NCI-H1417 treated with DMSO at 0.1 percent for 48 hours (cell line): Measurements from ENCODE around the gene SLC16A5.
"Not testable (repeated sequence)": the region's sequence is repeated elsewhere in the genome, so short reads cannot be mapped to it uniquely, and the experiment has no call there.

Experiments used
- DNase-seq: peaks from one replicate; lab custom pipeline; 2025; lab: John Stamatoyannopoulos, UW

Gene SLC16A5, protein sequence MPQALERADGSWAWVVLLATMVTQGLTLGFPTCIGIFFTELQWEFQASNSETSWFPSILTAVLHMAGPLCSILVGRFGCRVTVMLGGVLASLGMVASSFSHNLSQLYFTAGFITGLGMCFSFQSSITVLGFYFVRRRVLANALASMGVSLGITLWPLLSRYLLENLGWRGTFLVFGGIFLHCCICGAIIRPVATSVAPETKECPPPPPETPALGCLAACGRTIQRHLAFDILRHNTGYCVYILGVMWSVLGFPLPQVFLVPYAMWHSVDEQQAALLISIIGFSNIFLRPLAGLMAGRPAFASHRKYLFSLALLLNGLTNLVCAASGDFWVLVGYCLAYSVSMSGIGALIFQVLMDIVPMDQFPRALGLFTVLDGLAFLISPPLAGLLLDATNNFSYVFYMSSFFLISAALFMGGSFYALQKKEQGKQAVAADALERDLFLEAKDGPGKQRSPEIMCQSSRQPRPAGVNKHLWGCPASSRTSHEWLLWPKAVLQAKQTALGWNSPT

DNA sequence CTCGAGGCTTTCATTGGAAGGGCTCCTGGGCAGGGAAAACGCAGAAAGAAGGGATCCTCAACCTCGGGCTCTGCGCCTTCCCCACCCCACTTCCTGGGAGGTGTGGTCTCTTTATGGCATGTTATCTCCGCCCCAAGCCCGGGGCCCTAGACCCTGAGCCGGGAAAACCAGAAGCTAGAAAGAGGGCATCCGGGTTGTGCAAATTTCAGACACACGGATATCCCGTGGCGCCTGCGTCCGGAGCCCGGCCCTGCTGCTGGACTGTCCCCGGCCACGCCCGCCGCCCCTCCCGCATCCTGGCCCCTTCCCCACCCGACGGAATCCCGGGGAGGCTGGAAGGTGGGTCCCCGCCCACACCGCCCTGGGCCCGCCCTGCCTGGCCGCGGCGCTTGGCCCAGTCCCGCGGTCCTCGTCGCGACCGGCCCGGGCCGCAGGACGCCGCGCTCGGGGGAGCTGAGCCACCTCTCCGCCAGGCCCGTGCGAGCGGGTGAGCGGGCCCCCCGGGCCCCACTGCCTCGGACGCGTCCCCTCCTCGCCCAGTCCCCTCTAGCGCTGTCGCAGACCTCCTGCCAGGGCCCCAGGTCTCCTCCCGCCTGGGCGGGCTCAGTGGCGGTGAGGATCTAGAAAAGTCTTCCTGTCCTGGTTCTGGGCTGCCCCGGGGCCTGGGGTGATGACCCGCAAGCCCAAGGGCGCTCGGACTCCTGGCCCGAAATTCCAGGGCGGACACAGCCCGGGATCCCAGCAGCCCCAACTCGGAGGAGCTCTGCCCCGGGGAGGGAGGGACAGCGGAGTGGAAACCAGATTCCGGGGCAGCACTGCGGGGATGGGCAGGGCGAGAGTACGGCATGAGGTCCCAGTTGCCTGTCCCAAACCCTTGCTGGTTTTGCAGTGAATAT lies at the start of gene SLC16A5:
SLC16A5 (plus strand) TSS at position 397 of the 896 bp plus-strand sequence. CDS start 5,683 bp downstream, outside the sequence.
- no peak for DNase-seq

DNA sequence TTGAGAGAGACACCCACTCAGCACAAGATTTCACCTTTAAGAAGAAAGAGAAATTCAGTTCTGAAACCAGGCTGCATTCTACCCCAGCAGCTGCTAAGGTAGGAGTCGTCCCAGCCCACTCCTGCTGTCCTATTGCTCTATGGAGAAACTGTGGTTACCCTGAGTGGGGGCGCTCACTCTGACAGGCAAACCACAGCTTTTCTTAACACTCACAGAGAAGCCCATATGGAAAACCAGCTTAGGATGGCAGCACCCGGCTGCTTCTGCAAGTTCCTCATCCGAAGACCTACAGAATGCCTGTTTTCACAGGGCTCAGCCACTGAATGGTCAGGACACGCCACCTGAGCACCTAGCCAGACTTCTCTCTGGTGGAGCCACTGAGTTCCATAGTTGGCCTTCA lies 48.5 kb upstream of the SLC16A5 start:
- no peak for DNase-seq

DNA sequence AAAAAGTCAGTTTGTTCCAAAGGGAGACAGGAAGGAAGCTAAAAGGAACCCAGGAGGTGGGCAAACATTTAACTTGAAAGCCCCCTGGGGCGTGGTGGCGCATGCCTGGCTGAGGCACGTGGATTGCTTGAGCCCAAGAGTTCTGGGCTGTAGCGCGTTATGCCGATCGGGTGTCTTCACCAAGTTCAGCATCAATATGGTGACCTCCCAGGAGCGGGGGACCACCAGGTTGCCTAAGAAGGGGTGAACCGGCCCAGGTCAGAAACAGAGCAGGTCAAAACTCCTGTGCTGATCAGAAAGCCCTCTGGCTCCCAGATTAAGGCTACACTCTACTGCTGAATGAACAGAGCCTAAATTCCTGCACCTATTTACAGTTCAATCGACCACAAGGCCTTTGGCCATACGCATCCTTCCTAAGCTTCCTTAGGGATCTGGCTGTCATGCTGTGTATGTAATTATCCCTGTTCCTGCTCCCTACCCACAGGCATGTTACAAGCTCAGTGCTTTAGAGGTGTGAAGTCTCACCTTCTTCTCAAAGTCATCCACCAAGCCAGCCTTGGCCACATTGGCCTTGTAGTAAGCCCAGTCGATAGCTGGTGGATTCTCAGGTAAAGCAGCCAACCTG lies 46.0 kb upstream of the SLC16A5 start:
- no peak for DNase-seq

DNA sequence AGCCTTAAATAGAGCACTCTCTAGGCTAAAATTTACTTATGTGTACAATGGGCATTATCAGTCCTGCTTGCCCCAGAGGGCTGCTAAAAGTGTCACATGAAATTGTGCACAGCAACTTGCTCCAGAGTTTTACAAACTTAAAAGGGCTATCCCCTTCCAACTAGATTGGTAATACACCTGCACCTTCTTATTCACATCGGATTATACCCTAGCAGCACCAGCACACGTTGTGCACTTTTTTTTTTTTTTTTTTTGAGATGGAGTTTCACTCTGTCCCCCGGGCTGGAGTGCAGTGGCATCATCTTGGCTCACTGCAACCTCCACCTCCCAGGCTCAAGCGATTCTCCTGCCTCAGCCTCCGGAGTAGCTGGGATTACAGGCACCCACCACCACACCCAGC lies 44.0 kb upstream of the SLC16A5 start:
- DNase-seq: not testable (repeated sequence)

DNA sequence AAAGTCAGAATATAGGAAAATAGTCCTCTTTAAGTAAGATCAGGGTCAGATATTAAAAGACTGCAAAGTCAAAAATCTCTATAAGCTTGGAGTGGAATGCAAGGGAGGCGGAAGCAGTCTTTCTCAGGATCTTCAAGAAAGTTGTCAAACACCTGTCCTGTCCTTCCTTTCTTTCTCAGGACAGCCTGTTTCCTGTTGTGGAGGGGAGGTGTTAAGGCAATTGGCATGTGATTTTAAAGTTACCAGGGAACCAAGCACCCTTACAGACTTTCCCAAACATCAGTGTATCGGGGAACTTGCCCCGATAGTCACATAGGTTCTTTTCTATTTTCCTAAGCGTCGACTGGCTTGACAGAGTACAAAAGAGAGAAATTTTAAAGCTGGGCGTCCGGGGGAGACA lies 43.0 kb upstream of the SLC16A5 start:
- no peak for DNase-seq

DNA sequence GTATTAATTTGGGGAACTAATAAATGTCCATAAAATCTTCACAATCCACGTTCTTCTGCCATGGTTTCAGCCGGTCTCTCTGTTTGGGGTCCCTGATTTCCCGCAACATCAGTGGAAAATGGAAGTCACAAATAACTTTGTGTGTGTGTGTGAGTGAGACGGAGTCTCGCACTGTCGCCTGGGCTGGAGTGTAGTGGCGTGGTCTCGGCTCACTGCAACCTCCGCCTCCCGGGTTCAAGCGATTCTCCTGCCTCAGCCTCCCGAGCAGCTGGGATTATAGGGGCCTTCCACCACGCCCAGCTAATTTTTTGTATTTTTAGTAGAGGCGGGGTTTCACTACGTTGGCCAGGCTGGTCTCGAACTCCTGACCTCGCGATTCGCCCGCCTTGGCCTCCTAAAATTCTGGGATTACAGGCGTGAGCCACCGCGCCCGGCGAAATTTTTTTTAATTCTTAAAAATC lies 41.8 kb upstream of the SLC16A5 start:
- DNase-seq: not testable (repeated sequence)

DNA sequence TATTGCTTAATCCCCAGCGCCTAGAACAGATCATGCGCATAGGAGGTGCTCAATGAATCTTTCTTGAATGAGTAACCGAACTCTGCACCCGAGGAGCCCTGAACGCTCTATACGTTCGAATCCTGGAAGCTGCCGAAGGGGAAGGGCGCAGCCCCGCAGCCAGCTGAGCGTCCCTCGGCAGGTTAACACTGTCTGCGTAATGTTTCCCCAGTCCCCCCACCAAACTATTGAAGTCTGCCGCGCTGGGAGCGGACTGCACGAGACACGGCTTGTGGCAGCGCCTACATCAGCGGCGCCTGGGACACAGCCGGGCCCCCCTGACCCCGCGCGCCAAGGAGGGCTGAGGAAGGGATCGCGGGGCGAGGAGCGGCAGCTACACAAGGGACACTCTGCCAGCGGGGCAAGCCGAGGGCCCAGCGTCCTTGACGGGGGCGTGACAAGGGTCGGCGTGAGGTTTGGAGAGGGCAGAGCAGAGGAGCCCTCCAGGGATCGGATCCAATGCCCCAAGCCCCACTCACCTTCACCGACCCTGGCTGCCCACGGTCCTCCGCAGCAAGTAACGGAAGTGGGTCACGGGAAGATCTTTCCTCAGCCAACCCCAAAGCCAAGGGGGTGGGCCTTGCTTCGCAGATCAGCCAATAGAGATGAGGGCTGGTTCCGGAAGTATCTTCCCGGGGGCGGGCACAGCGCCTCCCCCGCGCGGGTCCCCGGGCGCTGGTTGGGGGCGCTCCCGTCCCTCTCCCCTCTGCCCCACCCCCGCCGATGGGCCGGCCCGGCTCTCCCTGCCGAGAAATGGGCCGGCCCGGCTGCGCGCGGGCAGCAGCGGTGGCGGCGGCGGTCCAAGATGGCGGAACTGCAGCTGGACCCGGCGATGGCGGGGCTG lies 41.1 kb upstream of the SLC16A5 start, which contains the start of the genes ATP5PD and KCTD2:
ATP5PD (minus strand) TSS at position 563 of the 883 bp plus-strand sequence. CDS start 4,319 bp downstream, outside the sequence.
KCTD2 (plus strand) TSS at position 819 of the 883 bp plus-strand sequence; CDS start at position 845, 26 bp downstream.
- DNase-seq: peak; percentile 71

DNA sequence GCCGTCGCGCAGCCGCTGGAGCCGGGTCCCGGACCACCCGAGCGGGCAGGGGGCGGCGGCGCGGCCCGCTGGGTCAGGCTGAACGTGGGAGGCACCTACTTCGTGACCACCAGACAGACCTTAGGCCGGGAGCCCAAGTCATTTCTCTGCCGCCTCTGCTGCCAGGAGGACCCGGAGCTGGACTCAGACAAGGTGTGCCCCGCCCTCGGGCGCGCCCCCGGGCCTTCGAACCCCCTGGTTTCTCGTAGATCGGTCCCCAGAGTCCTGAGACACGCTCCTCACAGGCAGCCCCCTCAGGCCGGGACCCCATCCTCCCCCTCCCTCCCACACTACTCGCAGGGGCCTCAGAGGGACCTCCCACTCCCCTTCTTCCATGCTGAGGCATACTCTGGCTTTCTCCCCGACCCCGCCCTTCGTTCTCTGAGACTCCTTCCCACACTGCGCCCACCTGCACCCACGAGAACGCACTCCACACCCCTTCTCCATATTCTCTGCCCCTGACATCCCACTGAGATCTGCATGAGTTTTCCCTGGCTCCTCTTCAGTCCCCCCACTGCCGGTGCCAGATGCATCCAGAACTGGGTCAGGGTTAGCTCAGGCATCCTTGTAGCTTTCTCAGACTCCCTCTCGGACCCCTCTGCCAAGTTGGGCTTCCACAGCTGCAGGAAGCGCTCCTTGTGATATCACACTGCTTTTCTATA lies 40.2 kb upstream of the SLC16A5 start:
- DNase-seq: no peak

DNA sequence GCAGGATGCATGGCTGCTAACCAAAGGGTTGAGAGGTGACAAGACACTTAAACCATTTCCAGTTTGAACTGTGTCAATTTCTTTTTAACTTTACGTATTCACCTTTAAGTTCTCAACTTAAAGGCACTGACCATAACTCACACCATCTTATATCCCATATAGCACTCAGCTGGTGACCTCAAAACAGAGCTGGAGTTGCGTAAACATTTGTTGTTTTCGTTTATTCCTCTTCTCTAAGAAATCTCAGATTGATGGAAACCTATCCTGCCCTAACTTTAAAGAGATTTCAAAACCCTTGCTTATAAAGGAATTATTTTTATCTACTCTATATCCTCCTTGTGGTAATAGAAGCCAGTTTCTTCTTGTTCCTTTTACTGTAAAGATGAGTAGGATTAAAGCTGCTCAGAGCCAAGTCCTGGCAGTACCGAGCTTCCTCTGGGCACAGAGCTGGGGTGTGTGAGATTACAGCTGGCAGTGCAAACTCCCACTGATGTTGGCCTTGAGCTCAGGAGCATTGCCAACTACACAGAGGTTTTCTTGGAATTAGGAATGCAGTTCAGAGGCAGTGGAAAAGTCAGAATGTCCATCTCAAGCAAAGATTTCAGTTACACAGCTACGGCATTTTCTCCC lies 39.4 kb upstream of the SLC16A5 start:
- DNase-seq: no peak

DNA sequence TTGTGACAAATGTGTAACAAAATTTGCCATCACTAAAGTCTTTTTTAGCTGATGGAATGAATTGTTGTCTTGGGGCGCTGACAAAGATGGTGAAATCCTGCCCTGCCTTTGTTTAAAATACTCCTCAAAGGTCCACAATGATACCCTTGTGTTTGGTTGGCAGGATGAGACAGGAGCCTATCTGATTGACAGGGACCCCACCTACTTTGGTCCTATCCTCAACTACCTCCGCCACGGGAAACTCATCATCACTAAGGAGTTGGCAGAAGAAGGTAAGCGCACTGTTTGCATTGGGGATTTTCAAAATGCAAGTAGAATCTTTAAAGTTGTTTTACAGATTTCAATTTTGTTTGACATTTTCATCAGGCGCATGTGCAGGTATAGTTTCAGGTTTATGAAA lies 38.7 kb upstream of the SLC16A5 start:
- no peak for DNase-seq

DNA sequence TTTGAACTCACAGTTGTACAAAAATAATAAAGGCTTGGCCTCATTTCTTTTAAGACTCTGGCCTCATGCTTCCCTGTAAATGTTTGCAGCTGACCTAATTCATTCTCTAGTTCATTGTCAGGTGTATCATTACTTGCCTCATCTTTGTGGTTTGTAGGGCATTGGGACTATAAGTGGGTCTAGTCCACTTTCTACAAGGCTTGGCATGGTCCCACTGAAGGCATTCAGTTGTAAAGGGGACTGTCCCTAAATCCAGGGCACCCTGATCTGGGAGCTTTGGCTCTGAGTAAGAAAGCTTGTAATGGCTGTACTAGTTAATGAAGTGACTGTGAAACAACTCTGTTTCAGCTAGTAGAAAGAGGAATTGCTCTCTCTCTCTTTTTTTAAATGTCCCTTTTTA lies 38.0 kb upstream of the SLC16A5 start:
- no peak for DNase-seq

DNA sequence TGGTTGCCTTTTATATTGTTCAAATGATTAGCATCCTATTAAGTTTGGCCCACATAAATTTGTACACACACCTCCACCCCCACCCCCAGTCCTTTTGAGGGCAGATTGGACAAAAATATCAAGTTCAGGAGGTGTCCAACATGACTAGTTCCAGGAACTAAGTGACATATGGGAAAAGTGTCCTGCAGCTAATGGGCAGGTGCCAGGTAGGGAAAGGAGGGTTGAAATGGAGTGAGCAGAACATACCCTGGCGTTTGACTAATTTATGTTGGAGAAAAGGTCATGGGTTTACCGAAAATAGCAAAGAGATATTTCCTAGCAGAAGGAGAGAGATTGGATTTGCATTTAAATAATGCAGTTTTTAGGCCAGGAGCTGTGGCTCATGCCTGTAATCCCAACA lies 35.8 kb upstream of the SLC16A5 start:
- no peak for DNase-seq

DNA sequence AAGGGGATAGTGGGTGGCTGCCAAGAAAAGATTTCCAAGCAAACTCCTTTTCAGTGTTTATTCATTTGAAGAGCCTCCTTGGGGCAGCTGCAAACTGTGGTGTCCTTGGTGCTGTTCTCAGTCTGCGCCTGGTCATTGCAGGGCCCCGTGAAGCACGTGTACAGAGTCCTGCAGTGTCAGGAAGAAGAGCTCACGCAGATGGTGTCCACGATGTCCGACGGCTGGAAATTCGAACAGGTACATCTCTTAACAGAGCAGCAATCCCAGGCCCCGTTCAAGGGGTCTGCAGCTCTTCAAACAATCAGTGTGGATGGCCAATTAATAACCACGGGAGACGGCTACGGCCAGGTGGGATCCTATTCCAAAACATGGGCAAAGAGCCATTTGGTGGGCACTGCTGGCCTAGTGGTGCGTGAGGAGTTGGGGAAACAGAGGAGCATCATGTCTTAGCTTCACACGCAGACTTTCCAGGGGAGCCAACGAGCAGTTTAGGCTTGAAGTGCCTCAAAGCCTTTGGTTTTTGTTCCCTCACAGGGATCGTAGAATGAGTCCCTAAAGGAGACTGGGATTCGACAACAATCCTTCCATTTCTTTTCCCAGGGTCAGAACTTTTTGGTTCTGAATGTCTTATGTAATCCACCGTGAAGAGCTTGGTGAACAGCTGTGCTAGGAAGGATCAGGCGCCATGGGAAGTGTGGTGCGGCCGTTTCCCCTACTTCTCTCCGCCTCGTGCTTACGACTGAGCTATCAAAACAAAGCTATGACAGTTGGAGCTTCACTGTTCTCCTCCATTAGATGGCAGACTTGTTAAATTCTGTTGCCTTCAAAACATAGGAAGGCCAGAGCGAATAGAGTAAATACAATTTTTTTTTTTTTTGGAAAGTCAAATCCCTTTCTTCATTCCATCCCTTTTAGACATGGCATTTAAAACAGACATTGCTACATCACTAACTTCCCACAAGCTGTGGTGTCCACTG lies 28.1 kb upstream of the SLC16A5 start:
- DNase-seq: no peak

DNA sequence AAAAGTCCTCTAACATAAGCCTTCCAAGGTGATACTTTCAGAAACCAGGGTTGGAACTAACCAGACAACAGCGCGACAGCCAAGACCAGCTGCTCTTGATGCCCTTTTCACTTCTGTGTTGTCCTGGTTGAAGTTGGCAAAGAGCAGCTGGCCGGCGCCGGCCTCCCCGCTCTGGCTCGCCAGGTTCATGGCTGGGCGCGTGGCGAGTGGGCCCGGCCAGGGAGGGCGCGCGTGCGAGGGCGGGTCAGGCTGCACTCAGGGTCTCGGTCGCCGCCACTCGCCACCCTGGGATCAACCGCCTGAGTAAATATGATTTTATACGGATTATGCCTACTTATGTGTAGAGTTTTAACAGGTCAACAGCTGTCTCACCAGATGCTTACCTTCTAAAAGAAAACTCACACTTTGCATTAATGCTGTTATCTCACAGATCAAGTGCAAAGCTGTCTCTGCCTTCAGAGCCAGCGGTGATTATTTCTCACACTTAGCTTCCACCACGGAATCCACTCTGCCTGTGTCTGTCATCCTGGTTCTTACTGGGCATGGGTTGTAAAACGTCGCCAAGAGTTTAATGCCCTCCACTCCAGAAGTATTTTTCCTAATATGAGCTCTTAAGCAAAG lies 27.2 kb upstream of the SLC16A5 start:
- no peak for DNase-seq

DNA sequence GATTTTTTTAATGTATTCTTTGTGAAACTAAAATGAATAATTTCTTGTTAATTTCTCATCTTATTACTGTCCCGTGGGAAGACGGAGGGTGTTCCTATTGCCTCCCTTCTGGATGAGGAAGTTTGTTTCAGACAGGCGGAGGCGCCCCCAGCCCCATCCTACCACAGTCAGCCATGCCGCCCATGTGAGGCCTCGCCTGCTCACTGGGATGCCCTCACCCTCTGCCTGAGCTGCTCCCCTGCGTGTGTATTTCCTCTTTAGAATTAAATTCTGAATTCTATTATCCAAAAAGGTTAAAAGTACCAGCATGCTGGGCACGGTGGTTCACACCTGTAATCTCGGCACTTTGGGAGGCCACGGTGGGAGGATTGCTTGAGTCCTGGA lies 26.7 kb upstream of the SLC16A5 start:
- DNase-seq: no peak

DNA sequence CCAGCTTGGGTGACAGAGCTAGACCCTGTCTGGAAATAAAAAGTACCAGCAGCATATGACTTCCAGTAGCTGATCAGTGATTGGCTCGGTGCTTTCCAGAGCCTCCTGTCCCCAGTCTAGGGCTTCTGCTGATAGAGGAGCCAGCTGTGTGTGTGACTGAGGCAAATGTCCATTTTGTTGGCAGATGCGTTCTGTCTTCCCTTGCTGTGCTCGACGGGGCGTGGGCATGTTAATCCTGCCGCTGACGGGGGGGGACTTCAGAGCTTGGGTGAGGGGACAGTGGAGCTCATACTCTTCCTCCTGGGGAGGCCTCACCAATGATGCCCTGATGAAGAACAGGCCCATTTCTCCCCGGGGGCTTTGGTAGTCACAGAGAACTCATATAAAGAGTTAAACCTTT lies 26.1 kb upstream of the SLC16A5 start:
- DNase-seq: no peak

DNA sequence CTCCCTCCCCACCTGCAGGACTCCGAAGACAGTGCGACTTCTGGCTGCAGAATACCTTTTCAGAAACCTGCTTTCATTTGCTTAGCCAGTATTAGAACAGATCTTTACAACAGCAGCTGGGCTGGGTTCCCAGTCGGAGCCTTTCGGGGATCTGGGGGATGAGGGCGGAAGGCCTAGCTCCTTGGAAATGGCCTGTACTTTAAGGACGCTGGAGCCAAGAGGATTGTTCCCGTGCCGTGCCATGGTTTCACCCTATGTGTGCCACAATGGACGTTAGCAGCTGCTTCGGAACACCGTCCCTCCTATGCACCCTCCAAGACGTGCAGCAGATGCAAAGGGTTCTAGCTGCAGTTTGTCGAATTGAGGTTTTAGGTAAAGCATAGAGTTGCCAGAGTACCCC lies 24.6 kb upstream of the SLC16A5 start:
- no peak for DNase-seq

DNA sequence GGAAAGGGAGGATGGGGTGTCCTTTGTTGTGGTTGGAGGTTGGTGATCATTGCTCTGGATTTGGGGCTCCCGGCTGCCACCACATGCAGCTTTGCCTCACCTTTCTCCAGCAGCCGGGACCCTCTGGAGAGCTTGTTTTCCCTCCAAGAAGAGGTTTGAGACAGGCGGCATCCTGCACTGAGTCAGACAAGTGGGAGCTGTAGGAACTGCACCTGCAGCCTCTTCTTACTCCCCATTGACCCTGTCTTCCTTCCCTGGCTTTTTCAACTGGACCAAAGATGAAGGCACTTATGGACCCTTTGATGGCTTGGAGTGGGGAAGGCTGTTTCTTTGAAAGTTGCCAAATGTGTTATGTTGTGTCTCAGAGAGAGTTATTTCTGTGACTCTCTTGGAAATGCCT lies 24.1 kb upstream of the SLC16A5 start:
- DNase-seq: no peak
